Renal cortical epithelial cell (primary cell): Measurements from ENCODE around the gene PXDC1. TPM values are rescaled to one million over a fixed set of nuclear protein-coding genes. Genes with fewer than 3 reads are reported as not detected.

Experiments
- DNase-seq: peaks from one replicate; pipeline ENCODE4 v3.0.0-alpha.2; 2011; ENCODE audit warnings: low read depth
- total RNA-seq: library from RNA; depleted of rRNA; stranded (reverse); fragments of >200 nt; gene quantifications from 2 replicates; pipeline ENCODE4 v1.2.3, GENCODE V29; 2014

Gene PXDC1
- total RNA-seq = 29.0 and 62.0 TPM in 2 replicates

- DNase-seq = no peak
These were observed at the start of gene PXDC1 for GRCh38 chr6:3751077-3751729. TSS of gene PXDC1 (minus strand) at chr6:3751713. CDS start at chr6:3751531, 182 bp downstream.

DNA sequence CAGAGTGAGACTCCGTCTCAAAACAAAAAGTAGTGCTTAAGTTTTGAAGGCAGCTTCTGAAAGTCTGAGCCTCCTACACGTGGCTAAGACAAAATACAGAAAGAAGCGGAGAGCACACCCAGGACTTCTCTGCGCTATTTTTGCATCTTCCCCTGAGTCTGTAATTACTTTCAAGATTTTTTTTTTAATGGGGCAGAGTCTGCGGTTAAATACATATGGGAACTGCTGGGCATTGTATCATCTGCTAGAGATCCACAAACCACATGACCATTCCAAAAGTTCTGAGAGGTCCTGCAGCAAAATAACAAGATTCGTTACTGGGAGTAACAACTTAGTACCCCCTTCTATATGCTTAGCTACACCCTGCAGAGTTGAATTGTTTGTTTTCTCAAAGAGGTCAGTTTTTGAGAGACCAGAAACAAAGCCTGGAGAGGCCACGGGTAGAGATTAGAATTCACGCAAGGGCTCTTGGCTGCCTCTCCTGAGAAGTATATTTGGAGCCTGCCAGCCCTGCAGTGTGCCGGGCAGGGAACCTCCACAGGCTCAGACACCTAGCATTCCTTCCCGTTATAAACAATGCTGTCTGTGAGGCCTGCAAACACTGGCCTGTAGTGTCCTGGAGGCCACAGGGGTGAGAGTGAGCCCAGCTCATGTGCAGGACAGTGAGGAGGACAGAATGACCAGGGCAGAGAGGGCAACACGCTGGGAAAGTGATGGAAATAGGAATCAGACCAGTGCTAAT lies 49.5 kb upstream of the PXDC1 start:
- DNase-seq = no peak

GRCh38 chr6:3799719-3800118 lies 48.2 kb upstream of the PXDC1 start:
- DNase-seq = no peak

- DNase-seq = peak; percentile 19
These were observed 46.8 kb upstream of the PXDC1 start for GRCh38 chr6:3798055-3798919.

- peak; percentile 97 for DNase-seq
These were observed 45.9 kb upstream of the PXDC1 start for GRCh38 chr6:3797231-3798054.

- no peak for DNase-seq
These were observed 45.2 kb upstream of the PXDC1 start for GRCh38 chr6:3796719-3797041.

- no peak for DNase-seq
These were observed 44.6 kb upstream of the PXDC1 start for GRCh38 chr6:3795836-3796718.

DNA sequence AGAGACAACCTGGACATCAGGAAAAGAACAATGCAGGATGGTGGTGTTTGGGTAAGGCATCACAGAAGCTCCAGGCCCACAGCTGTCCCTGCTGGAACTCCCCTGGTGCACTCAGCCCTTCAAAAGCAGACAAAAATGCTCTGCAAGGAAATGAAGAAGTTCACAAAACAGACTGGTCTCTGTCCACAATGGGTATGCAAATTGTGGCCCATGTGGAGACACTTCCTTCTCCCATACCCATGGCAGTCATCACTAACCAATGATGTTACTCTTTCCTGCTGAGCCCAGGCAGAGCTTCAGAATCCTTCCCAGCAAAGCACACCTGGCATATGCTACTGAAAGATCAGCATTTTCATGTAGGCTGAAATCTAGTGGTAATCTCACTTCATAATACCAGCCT lies 42.6 kb upstream of the PXDC1 start:
- no peak for DNase-seq

DNA sequence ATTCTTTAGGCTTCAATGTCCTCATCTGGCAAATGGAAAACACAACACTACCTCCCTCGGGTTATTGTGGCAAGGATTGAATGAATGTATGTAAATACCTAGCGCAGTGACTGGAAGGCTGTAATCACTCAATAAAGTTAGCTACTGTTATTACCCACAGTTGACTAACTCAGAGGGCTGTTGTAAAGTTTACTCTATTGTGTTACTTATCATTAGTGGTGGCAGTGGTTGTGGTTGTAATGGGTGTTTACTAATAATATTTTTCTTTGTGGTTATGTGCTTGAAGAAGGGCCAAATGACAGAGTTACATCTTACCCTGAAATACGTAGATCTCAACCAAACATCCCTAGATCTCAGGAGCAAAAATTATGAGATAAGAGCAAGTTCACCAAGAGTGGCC lies 42.0 kb upstream of the PXDC1 start:
- peak; percentile 61 for DNase-seq

GRCh38 chr6:3791526-3792203 lies 40.2 kb upstream of the PXDC1 start:
- DNase-seq = no peak

DNA sequence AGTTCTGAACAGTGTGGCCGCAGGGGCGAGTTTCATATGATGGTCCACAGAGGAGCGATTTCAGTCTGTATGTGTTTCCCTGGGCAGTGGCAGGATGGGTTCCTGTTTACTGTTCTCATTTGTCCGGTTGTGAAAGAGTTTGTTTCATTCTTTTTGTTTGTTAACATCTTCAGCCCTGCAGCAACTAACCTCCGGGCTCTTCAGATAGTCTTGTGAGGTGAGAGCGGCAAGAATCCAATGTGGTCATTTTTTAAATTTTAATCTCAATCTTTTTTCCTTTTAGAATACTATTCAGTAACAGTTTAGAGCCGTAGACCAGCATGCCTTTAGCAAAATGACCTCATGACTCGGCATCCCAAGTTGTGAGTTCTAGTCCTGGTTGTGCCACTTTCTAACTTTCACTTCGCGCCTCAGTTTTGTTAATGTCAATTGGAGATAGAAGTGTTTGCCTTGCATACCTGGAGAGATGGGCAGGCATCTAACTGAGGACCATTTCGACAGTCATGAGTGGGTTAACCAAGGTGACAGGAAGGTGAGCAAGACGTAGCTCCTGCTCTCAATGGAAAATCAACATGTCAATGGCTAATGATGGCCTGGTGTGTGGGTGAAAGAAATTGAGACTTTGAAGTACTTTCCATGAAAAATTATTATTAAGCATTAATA lies 38.5 kb upstream of the PXDC1 start:
- DNase-seq = no peak

GRCh38 chr6:3789018-3789895 lies 37.7 kb upstream of the PXDC1 start:
- DNase-seq = peak; percentile 97

- peak; percentile 74 for DNase-seq
These were observed 37.0 kb upstream of the PXDC1 start for GRCh38 chr6:3788408-3789017.

DNA sequence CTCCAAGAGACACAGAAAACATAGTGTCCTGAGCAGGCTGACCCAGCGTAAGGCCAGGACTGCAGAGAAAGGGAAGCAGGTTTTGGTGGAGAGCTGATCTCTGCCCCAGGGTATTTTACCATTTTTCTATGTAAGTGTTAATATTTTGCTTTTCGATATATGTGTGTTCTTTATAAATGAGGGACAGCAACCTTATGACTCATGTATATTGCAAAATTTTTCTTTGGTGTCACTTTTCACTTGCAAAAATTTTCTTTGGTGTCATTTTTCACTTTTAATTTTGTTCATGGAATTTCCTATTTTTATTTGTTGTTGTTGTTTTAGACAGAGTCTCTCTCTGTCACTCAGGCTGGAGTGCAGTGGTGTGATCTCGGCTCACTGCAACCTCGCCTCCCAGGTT lies 34.6 kb upstream of the PXDC1 start:
- DNase-seq = no peak

DNA sequence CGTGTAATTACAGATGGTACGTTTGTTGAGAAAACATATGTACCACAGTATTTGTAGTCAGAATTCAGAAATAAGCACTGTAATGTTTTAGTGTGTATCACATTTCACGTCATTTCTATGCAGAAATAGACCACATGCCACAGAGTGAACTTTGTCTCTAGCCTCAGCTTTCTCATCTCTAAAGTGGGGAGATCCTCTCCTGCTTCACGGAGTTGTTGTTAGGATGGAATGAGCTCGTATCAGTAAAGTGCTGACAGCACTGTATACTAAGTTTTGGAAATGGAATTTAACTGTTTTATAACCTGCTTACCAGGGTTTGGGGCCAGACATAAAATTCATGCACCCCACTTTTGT lies 34.2 kb upstream of the PXDC1 start:
- no peak for DNase-seq

GRCh38 chr6:3784885-3785744 lies 33.6 kb upstream of the PXDC1 start:
- DNase-seq = no peak

DNA sequence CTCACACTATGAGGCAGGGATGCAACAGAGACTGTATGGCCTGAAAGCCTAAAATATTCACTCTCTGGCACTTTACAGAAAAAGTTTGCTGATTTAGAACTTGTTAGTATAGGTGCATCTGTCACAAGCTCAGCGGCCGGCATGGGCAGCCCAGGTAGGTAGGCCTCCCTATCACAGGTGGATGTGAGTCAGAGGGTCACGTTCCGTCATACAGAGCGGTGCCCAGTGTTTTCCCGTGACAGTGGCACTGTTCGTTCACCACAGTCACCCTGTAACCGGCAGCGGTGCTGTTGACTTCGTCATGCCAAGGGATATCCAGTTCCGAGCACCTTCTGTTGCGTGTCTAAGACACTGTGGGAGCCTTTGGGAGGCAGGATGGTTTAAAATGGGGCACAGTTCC lies 32.9 kb upstream of the PXDC1 start:
- no peak for DNase-seq
